ENCODE measurements around the gene RBBP7. TPM values are rescaled to one million over a fixed set of nuclear protein-coding genes. Genes with fewer than 3 reads are reported as not detected.

The RBBP7 gene
- total RNA-seq, 4 donors from 2014 or later = 40.7 to 117 (median 47.8) TPM

DNA sequence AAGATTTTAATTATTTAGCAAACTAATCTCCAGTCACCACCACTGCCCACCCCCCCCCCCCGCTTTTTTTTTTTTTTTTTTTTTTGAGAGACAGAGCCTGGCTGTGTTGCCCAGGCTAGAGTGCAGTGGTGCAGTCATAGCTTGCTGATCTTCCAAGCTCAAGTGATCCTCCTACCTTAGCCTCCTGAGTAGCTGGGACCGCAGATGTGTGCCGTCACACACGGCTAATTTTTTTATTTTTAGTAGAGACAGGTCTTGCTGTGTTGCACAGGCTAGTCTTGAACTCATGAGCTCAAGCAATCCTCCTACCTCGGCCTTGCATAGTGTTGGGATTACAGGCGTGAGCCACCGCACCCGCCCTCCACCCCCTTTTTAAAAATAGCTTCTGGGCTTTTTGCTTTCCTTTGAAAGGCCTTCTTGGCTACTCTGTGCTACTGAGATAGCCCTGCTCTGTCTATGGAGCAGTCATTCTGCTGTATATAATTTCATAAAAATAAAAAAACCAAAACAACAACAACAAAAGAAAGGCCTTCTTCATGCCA lies 65.2 kb downstream of the RBBP7 start:
- no peak overlapping the region for H3K27ac ChIP-seq
- no peak for DNase-seq
- no peaks in the 10 kb centered on the region for H3K36me3 ChIP-seq
- no peaks in the 10 kb centered on the region for H3K9me3 ChIP-seq
- no peaks in the 10 kb centered on the region for H3K27me3 ChIP-seq
- no peak for TF ChIP-seq POLR2A (IDR thresholded peaks at IDR 0.05)
- TF ChIP-seq, protein P1, sequence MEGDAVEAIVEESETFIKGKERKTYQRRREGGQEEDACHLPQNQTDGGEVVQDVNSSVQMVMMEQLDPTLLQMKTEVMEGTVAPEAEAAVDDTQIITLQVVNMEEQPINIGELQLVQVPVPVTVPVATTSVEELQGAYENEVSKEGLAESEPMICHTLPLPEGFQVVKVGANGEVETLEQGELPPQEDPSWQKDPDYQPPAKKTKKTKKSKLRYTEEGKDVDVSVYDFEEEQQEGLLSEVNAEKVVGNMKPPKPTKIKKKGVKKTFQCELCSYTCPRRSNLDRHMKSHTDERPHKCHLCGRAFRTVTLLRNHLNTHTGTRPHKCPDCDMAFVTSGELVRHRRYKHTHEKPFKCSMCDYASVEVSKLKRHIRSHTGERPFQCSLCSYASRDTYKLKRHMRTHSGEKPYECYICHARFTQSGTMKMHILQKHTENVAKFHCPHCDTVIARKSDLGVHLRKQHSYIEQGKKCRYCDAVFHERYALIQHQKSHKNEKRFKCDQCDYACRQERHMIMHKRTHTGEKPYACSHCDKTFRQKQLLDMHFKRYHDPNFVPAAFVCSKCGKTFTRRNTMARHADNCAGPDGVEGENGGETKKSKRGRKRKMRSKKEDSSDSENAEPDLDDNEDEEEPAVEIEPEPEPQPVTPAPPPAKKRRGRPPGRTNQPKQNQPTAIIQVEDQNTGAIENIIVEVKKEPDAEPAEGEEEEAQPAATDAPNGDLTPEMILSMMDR (IDR thresholded peaks at IDR 0.05) = no peak
- no peak overlapping the region for H3K4me3 ChIP-seq
- no peaks in the 10 kb centered on the region for H3K4me1 ChIP-seq

DNA sequence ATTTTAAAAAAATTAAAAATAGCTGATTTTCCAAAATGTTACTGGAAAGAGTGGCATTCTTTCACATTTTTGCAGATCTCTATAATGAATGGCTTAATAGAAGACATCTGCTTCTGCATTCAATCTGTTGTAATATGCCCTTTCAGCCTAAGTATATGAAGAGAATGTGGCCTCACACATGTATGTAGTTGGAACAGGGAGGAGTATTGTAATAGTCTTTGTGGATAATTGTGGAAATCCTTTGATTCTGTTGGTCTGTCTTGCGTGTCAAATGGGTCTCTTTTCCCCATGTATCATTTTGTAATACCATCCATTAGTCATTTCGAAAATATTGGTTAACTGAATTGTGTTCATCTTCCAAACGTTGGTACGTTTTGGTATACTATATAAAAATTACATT lies 72.3 kb downstream of the RBBP7 start:
- H3K36me3 ChIP-seq = no peaks in the 10 kb centered on the region
- no peak overlapping the region for H3K27ac ChIP-seq
- no peaks in the 10 kb centered on the region for H3K4me1 ChIP-seq
- TF ChIP-seq, protein P1 (IDR thresholded peaks at IDR 0.05) = no peak
- no peak for TF ChIP-seq POLR2A (IDR thresholded peaks at IDR 0.05)
- no peak for DNase-seq
- H3K27me3 ChIP-seq = no peaks in the 10 kb centered on the region
- no peaks in the 10 kb centered on the region for H3K9me3 ChIP-seq
- H3K4me3 ChIP-seq = no peak overlapping the region

DNA sequence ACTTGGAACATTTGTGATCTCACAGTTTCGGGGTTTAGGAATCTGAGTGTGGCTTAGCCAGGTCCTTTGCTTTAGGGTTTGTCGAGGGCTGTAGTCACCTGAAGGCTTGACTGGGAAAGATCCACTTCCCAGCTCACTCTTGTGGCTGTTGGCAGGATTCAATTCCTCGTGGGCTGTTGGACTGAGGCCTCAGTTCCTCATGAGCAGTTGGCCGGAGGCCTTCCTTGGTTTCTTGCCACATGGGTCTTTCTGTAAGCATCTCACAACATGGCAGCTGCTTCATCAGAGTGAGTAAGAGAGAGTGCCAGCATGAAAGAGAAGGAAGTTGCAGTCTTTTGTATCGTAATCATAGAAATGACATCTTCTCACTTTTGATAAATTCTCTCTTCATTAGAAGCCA lies 72.8 kb downstream of the RBBP7 start:
- Histone ChIP-seq H3K9me3 (no peaks in the 10 kb centered on the region), H3K4me1 (no peaks in the 10 kb centered on the region), H3K4me3 (no peak overlapping the region), H3K27me3 (no peaks in the 10 kb centered on the region), H3K36me3 (no peaks in the 10 kb centered on the region), H3K27ac (no peak overlapping the region)
- DNase-seq = no peak
- TF ChIP-seq, protein P1 (IDR thresholded peaks at IDR 0.05) = no peak
- no peak for TF ChIP-seq POLR2A (IDR thresholded peaks at IDR 0.05)

DNA sequence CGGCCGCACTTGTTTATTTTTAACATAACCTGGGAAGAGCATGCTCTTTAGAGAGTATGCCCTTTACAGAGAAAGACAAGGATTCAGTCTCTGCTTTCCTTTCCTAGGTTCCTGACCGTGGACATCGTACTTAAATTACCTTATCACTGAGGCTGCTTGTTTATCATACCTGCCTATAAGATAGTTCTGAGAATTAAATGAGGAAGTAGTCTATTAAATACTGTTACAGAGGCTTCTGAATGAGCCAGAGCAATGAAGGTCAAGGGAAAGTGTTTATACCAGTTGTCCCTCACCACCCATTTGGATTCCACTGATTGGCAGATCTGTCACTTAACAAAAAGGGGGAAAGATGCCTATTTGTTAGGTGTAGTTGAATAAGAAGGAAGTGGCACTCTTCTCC lies 73.9 kb downstream of the RBBP7 start:
- no peak for DNase-seq
- no peaks in the 10 kb centered on the region for H3K4me1 ChIP-seq

More for the DNA sequence above, 73.9 kb downstream of the RBBP7 start:
- peak overlapping the region in 1 of 4 donors; percentile 26 for H3K27ac ChIP-seq
- H3K4me3 ChIP-seq = no peak overlapping the region
- no peaks in the 10 kb centered on the region for H3K27me3 ChIP-seq
- H3K9me3 ChIP-seq = no peaks in the 10 kb centered on the region
- TF ChIP-seq, protein P1 (IDR thresholded peaks at IDR 0.05) = no peak
- TF ChIP-seq POLR2A (IDR thresholded peaks at IDR 0.05) = no peak
- no peaks in the 10 kb centered on the region for H3K36me3 ChIP-seq

Small RNA genes within 50 kb of the gene (small RNA-seq; reads per million reads assigned to genes)
- 0 reads per million in 2 donors for gene RF00019
- 0 reads per million in 2 donors for gene RNU4-6P
- 0 reads per million in 2 donors for gene RPL12P49

Other genes starting within 250 kb of the RBBP7 start
- not detected for gene S100G, start 220.2 kb downstream of the RBBP7 start, total RNA-seq
- 10 to 100 TPM; 16.5 to 35.1 (median 23.9) TPM for gene CTPS2, start 157.7 kb downstream of the RBBP7 start, total RNA-seq
- 10 to 100 TPM; 19.8 to 43.4 (median 34.8) TPM for gene SYAP1, start 150.8 kb downstream of the RBBP7 start, total RNA-seq
- gene TXLNG, start 83.9 kb downstream of the RBBP7 start, total RNA-seq = 10 to 100 TPM in 3 of 4 donors, 1 to 10 TPM in 1; 8.9 to 20.6 (median 14.7) TPM
- 1 to 10 TPM; 3.6 to 8.7 (median 5.6) TPM for gene REPS2, start 76.3 kb upstream of the RBBP7 start, total RNA-seq